Liver (tissue), 9 donors: ENCODE results near the gene PEX7. TPM values are rescaled to one million over a fixed set of nuclear protein-coding genes. Genes with fewer than 3 reads are reported as not detected.

Experiments used
- DNase-seq: peaks from one replicate; pipeline ENCODE4 v3.0.0-alpha.2; 2017; ENCODE audit warnings: low spot score
- H3K27ac ChIP-seq, 2 donors: one replicate each; pipeline ENCODE4 v1.7.0; 2013; ENCODE audit warnings: inconsistent platforms in 2 of 2, low read length in 2 of 2, control low read depth in 1 of 2, low read depth in 1 of 2, mild to moderate bottlenecking in 1 of 2
- H3K27me3 ChIP-seq, 4 donors: one replicate each; pipeline versions ENCODE4 v1.6.1 to v1.7.0; 2013; ENCODE audit warnings: low read length in 3 of 4, inconsistent platforms in 1 of 4, mild to moderate bottlenecking in 1 of 4, moderate library complexity in 1 of 4; ENCODE audit not compliant: control insufficient read depth in 4 of 4, insufficient read depth in 4 of 4
- H3K36me3 ChIP-seq, 4 donors: one replicate each; pipeline versions ENCODE4 v1.6.1 to v1.7.0; 2013; ENCODE audit warnings: low read length in 3 of 4, mild to moderate bottlenecking in 3 of 4, low read depth in 1 of 4, moderate library complexity in 1 of 4; ENCODE audit not compliant: control insufficient read depth in 4 of 4, insufficient read depth in 3 of 4
- H3K4me1 ChIP-seq, 4 donors: one replicate each; pipeline versions ENCODE4 v1.6.1 to v1.7.0; 2013; ENCODE audit warnings: low read length in 3 of 4, mild to moderate bottlenecking in 3 of 4, moderate library complexity in 1 of 4; ENCODE audit not compliant: control insufficient read depth in 4 of 4, insufficient read depth in 4 of 4
- H3K4me3 ChIP-seq, 3 donors: one replicate each; pipeline versions ENCODE4 v1.6.1 to v1.7.0; 2013; ENCODE audit warnings: low read length in 3 of 3, control low read depth in 1 of 3, low read depth in 1 of 3, mild to moderate bottlenecking in 1 of 3
- H3K9ac ChIP-seq, 2 donors: one replicate each; pipeline ENCODE4 v1.7.0; 2013; ENCODE audit warnings: low read length in 2 of 2, mild to moderate bottlenecking in 2 of 2, moderate library complexity in 2 of 2, control low read depth in 1 of 2, low read depth in 1 of 2
- H3K9me3 ChIP-seq, 4 donors: one replicate each; pipeline versions ENCODE4 v1.6.1 to v1.7.0; 2013; ENCODE audit warnings: low read length in 3 of 4; ENCODE audit not compliant: control insufficient read depth in 4 of 4
- EGR1 ChIP-seq, 2 donors: IDR thresholded peaks; 2 replicates each; pipeline ENCODE4 v1.6.1; 2016 to 2018; ENCODE audit warnings: antibody characterized with exemption in 2 of 2, low read depth in 2 of 2
- FOXA1 ChIP-seq: IDR thresholded peaks from 2 replicates; pipeline ENCODE4 v1.6.1; 2016; ENCODE audit warnings: antibody characterized with exemption
- GABPA ChIP-seq, 2 donors: IDR thresholded peaks in 1 of 2; conservative IDR thresholded peaks in 1 of 2; 2 replicates each; pipeline ENCODE4 v1.6.1; 2016; ENCODE audit warnings: antibody characterized with exemption in 2 of 2, mild to moderate bottlenecking in 1 of 2, moderate library complexity in 1 of 2
- HNF4A ChIP-seq, 2 donors: conservative IDR thresholded peaks; 2 replicates each; pipeline ENCODE4 v1.6.1; 2016; ENCODE audit warnings: antibody characterized with exemption in 2 of 2, mild to moderate bottlenecking in 2 of 2
- HNF4G ChIP-seq: IDR thresholded peaks from 2 replicates; pipeline ENCODE4 v1.6.1; 2016; ENCODE audit warnings: antibody characterized with exemption
- JUND ChIP-seq, 2 donors: IDR thresholded peaks; 2 replicates each; pipeline ENCODE4 v1.6.1; 2016; ENCODE audit warnings: antibody characterized with exemption in 2 of 2
- NR2F2 ChIP-seq: IDR thresholded peaks from 2 replicates; pipeline ENCODE4 v1.6.1; 2016; ENCODE audit warnings: antibody characterized with exemption
- RAD21 ChIP-seq, 2 donors: IDR thresholded peaks; 2 replicates each; pipeline ENCODE4 v1.6.1; 2016; ENCODE audit warnings: antibody characterized with exemption in 2 of 2, mild to moderate bottlenecking in 2 of 2
- RXRA ChIP-seq, 2 donors: IDR thresholded peaks; 2 replicates each; pipeline ENCODE4 v1.6.1; 2017 to 2018; ENCODE audit warnings: antibody characterized with exemption in 2 of 2, mild to moderate bottlenecking in 1 of 2
- SP1 ChIP-seq: IDR thresholded peaks from 2 replicates; pipeline ENCODE4 v1.6.1; 2018; ENCODE audit warnings: antibody characterized with exemption, mild to moderate bottlenecking
- TAF1 ChIP-seq: conservative IDR thresholded peaks from 2 replicates; pipeline ENCODE4 v1.6.1; 2016; ENCODE audit warnings: antibody characterized with exemption, mild to moderate bottlenecking
- YY1 ChIP-seq: IDR thresholded peaks from 2 replicates; pipeline ENCODE4 v1.6.1; 2016; ENCODE audit warnings: antibody characterized with exemption, mild to moderate bottlenecking
- WGBS: extraction: QIAGEN DNeasy Blood & Tissue Kit; methylation state at CpG from one replicate; pipeline ENCODE4 v1.1.7; 2013; 5-methylcytosine and 5-hydroxymethylcytosine counted together
- polyA plus RNA-seq, 2 donors: library from polyadenylated mRNA; stranded (reverse) in 1 of 2; unstranded in 1 of 2; fragments of 200-250 nt in 1 of 2; fragments of >200 nt in 1 of 2; fragmentation: Nextera tagmentation in 1 of 2; extraction: Ambion mirVana in 1 of 2; gene quantifications; one replicate each; pipeline versions ENCODE4 v1.2.1 to v1.2.3, GENCODE V29; 2013 to 2015
- total RNA-seq, 2 donors: library from RNA; depleted of rRNA; stranded (reverse); fragments of >200 nt; gene quantifications; one replicate each; pipeline ENCODE4 v1.2.3, GENCODE V29; 2014
- TF ChIP-seq, protein P1 (sequence below): IDR thresholded peaks from 2 replicates; pipeline ENCODE4 v1.6.1; 2016; ENCODE audit warnings: antibody characterized with exemption
- TF ChIP-seq, protein P2 (sequence below): IDR thresholded peaks from 2 replicates; pipeline ENCODE4 v1.6.1; 2016; ENCODE audit warnings: antibody characterized with exemption
- TF ChIP-seq, protein P3 (sequence below): IDR thresholded peaks from 2 replicates; pipeline ENCODE4 v1.6.1; 2016; ENCODE audit warnings: antibody characterized with exemption
- TF ChIP-seq, protein P4 (sequence below): IDR thresholded peaks from 2 replicates; pipeline ENCODE4 v1.6.1; 2016; ENCODE audit warnings: antibody characterized with exemption, mild to moderate bottlenecking
- donor health status: healthy.
- donor health status: healthy.
- donor health status: healthy.
- donor health status: healthy.
- donor health status: healthy.

PEX7 gene
- total and polyA plus RNA-seq, 4 donors: 5.2 to 7.5 (median 6.2) TPM

DNA sequence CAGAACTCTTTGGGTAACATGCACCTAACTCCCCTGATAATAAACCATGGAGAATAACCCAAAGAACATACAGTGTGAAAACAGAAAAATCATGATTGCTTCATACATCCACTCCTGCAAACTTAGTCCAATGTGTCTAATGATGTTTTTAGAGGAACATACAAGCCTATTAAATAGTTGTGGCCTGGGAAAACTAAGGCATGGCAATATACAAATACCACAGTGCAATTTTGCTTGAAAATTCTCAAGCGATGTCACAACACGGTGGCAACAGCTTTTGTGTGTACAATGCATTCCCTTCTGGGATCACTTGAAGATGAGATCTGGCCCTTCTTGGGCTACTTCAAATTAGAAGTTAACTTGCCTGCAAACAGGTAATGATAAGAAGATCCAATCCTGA is 46.8 kb upstream of the PEX7 start:
- Histone ChIP-seq H3K9me3 (no peaks in the 10 kb centered on the region), H3K4me1 (peaks cover 0 to 9% (median 4%) of the 10 kb centered on the region in 4 donors), H3K36me3 (no peaks in the 10 kb centered on the region), H3K27me3 (no peaks in the 10 kb centered on the region), H3K27ac (peak overlapping the region in 1 of 2 donors; percentile 46), H3K9ac (no peak overlapping the region), H3K4me3 (no peak overlapping the region)
- no peak for DNase-seq
- 91% methylated on average over 2 of the region's 2 CpGs for WGBS
- no peak for TF ChIP-seq JUND (IDR thresholded peaks at IDR 0.05)
- TF ChIP-seq, protein P1, sequence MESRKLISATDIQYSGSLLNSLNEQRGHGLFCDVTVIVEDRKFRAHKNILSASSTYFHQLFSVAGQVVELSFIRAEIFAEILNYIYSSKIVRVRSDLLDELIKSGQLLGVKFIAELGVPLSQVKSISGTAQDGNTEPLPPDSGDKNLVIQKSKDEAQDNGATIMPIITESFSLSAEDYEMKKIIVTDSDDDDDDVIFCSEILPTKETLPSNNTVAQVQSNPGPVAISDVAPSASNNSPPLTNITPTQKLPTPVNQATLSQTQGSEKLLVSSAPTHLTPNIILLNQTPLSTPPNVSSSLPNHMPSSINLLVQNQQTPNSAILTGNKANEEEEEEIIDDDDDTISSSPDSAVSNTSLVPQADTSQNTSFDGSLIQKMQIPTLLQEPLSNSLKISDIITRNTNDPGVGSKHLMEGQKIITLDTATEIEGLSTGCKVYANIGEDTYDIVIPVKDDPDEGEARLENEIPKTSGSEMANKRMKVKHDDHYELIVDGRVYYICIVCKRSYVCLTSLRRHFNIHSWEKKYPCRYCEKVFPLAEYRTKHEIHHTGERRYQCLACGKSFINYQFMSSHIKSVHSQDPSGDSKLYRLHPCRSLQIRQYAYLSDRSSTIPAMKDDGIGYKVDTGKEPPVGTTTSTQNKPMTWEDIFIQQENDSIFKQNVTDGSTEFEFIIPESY: no peak
- TF ChIP-seq, protein P2, sequence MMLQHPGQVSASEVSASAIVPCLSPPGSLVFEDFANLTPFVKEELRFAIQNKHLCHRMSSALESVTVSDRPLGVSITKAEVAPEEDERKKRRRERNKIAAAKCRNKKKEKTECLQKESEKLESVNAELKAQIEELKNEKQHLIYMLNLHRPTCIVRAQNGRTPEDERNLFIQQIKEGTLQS: no peak
- TF ChIP-seq, protein P3, sequence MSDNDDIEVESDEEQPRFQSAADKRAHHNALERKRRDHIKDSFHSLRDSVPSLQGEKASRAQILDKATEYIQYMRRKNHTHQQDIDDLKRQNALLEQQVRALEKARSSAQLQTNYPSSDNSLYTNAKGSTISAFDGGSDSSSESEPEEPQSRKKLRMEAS: no peak
- no peak for TF ChIP-seq HNF4G
- TF ChIP-seq HNF4A (conservative IDR thresholded peaks at IDR 0.05): no peak
- no peak for TF ChIP-seq TAF1
- no peak for TF ChIP-seq RXRA (IDR thresholded peaks at IDR 0.05)
- TF ChIP-seq, protein P4, sequence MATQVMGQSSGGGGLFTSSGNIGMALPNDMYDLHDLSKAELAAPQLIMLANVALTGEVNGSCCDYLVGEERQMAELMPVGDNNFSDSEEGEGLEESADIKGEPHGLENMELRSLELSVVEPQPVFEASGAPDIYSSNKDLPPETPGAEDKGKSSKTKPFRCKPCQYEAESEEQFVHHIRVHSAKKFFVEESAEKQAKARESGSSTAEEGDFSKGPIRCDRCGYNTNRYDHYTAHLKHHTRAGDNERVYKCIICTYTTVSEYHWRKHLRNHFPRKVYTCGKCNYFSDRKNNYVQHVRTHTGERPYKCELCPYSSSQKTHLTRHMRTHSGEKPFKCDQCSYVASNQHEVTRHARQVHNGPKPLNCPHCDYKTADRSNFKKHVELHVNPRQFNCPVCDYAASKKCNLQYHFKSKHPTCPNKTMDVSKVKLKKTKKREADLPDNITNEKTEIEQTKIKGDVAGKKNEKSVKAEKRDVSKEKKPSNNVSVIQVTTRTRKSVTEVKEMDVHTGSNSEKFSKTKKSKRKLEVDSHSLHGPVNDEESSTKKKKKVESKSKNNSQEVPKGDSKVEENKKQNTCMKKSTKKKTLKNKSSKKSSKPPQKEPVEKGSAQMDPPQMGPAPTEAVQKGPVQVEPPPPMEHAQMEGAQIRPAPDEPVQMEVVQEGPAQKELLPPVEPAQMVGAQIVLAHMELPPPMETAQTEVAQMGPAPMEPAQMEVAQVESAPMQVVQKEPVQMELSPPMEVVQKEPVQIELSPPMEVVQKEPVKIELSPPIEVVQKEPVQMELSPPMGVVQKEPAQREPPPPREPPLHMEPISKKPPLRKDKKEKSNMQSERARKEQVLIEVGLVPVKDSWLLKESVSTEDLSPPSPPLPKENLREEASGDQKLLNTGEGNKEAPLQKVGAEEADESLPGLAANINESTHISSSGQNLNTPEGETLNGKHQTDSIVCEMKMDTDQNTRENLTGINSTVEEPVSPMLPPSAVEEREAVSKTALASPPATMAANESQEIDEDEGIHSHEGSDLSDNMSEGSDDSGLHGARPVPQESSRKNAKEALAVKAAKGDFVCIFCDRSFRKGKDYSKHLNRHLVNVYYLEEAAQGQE: no peak
- no peak for TF ChIP-seq FOXA1
- TF ChIP-seq GABPA (IDR thresholded peaks at IDR 0.05 in 1 of 2, conservative IDR thresholded peaks at IDR 0.05 in 1 of 2): no peak
- TF ChIP-seq YY1: no peak
- TF ChIP-seq SP1: no peak
- TF ChIP-seq RAD21 (IDR thresholded peaks at IDR 0.05): no peak

DNA sequence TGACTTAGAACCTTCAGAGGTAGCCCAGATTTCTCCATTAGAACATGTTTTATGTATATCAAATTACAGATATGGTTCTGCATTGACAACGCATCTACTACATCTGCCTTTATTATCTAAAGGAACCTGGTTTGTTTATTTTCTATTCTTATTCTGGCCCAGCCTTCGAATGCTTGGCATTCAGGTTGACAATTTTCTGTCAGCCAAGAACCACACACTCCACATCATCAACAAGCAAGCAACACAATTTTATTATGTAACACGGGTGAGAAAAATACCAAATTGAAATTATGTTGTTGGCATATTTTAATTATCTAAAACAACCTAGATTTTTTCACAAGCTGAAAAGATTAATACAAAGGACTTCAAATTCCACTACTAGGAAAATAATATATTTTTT is 44.7 kb upstream of the PEX7 start:
- no peak overlapping the region for H3K27ac ChIP-seq
- H3K4me3 ChIP-seq: no peak overlapping the region
- no peaks in the 10 kb centered on the region for H3K36me3 ChIP-seq
- WGBS: 84% methylated on average over 3 of the region's 3 CpGs
- no peaks in the 10 kb centered on the region for H3K27me3 ChIP-seq
- peaks cover 0 to 9% (median 4%) of the 10 kb centered on the region in 4 donors for H3K4me1 ChIP-seq
- no peak overlapping the region for H3K9ac ChIP-seq
- DNase-seq: no peak
- no peaks in the 10 kb centered on the region for H3K9me3 ChIP-seq
- no peak for TF ChIP-seq RXRA (IDR thresholded peaks at IDR 0.05)
- no peak for TF ChIP-seq JUND (IDR thresholded peaks at IDR 0.05)
- TF ChIP-seq NR2F2: no peak
- TF ChIP-seq, protein P3: no peak
- no peak for TF ChIP-seq EGR1 (IDR thresholded peaks at IDR 0.05; ENCODE audit: low read depth in 2 of 2)
- TF ChIP-seq RAD21 (IDR thresholded peaks at IDR 0.05): no peak
- TF ChIP-seq GABPA (IDR thresholded peaks at IDR 0.05 in 1 of 2, conservative IDR thresholded peaks at IDR 0.05 in 1 of 2): no peak
- TF ChIP-seq YY1: no peak
- TF ChIP-seq TAF1: no peak
- TF ChIP-seq, protein P4: no peak
- TF ChIP-seq FOXA1: no peak
- no peak for TF ChIP-seq SP1
- TF ChIP-seq, protein P1: no peak
- no peak for TF ChIP-seq HNF4G
- TF ChIP-seq, protein P2: no peak
